DLD1 (cell line): ENCODE results near the gene P3H2.

Experiments
- in situ Hi-C: cut with HindIII; loops from 2 replicates; pipeline ENCODE4 v1.10.0; 2017; ENCODE audit warnings: low sequenced_read_pairs

P3H2 gene

GRCh38 chr3:190024912-190025311, 95.8 kb downstream of the P3H2 start:
- in situ Hi-C loops = no loop called here

GRCh38 chr3:190019844-190020243, 100.9 kb downstream of the P3H2 start:
- in situ Hi-C loops = no loop called here

- in situ Hi-C loops = no loop called here
Measured at GRCh38 chr3:190019006-190019405, 101.7 kb downstream of the P3H2 start.

- in situ Hi-C loops = no loop called here
Measured at GRCh38 chr3:190018460-190018859, 102.2 kb downstream of the P3H2 start.

- in situ Hi-C loops = no loop called here
Measured at GRCh38 chr3:190017521-190018288, 103.0 kb downstream of the P3H2 start.

- in situ Hi-C loops = no loop called here
Measured at GRCh38 chr3:190016966-190017365, 103.7 kb downstream of the P3H2 start.

GRCh38 chr3:190014940-190015339, 105.8 kb downstream of the P3H2 start:
- in situ Hi-C loops = no loop called here

GRCh38 chr3:190013943-190014924, 106.5 kb downstream of the P3H2 start:
- in situ Hi-C loops = no loop called here

- in situ Hi-C loops = no loop called here
Measured at GRCh38 chr3:190012784-190013183, 107.9 kb downstream of the P3H2 start.

GRCh38 chr3:190012314-190012782, 108.3 kb downstream of the P3H2 start:
- in situ Hi-C loops = no loop called here

GRCh38 chr3:190010486-190010885, 110.2 kb downstream of the P3H2 start:
- in situ Hi-C loops = no loop called here

- in situ Hi-C loops = no loop called here
Measured at GRCh38 chr3:190009614-190010013, 111.1 kb downstream of the P3H2 start.

GRCh38 chr3:190008432-190008831, 112.3 kb downstream of the P3H2 start:
- in situ Hi-C loops = no loop called here

- in situ Hi-C loops = no loop called here
Measured at GRCh38 chr3:190005343-190006113, 115.2 kb downstream of the P3H2 start.

- in situ Hi-C loops = no loop called here
Measured at GRCh38 chr3:190004656-190005055, 116.0 kb downstream of the P3H2 start.

GRCh38 chr3:190003681-190004123, 117.0 kb downstream of the P3H2 start:
- in situ Hi-C loops = no loop called here

- in situ Hi-C loops = no loop called here
Measured at GRCh38 chr3:190003068-190003467, 117.6 kb downstream of the P3H2 start.

GRCh38 chr3:190001426-190001825, 119.3 kb downstream of the P3H2 start:
- in situ Hi-C loops = no loop called here

GRCh38 chr3:190000861-190001196, 119.9 kb downstream of the P3H2 start:
- in situ Hi-C loops = no loop called here

GRCh38 chr3:190000187-190000860, 120.4 kb downstream of the P3H2 start:
- in situ Hi-C loops = no loop called here
